ENCODE measurements around the gene ARID2. TPM values are rescaled to one million over a fixed set of nuclear protein-coding genes. Genes with fewer than 3 reads are reported as not detected.

Gene ARID2
- total RNA-seq, 1 donor from 2014 or later, result 41.8 TPM

GRCh38 chr12:45852508-45852907, 123.0 kb downstream of the ARID2 start:
- DNase-seq (ENCODE audit: low read depth), result no peak

GRCh38 chr12:45853550-45853949, 124.0 kb downstream of the ARID2 start:
- no peak for DNase-seq (ENCODE audit: low read depth)

- no peak for DNase-seq (ENCODE audit: low read depth)
Observed at GRCh38 chr12:45863332-45863731, 133.8 kb downstream of the ARID2 start.

GRCh38 chr12:45866299-45866698, 136.8 kb downstream of the ARID2 start:
- DNase-seq (ENCODE audit: low read depth), result no peak

- DNase-seq (ENCODE audit: low read depth), result no peak
Observed at GRCh38 chr12:45872446-45872845, 142.9 kb downstream of the ARID2 start.

- DNase-seq (ENCODE audit: low read depth), result no peak
Observed at GRCh38 chr12:45877069-45877468, 147.6 kb downstream of the ARID2 start.

GRCh38 chr12:45878630-45879255, 149.2 kb downstream of the ARID2 start:
- DNase-seq (ENCODE audit: low read depth), result no peak

- no peak for DNase-seq (ENCODE audit: low read depth)
Observed at GRCh38 chr12:45879363-45879895, 149.9 kb downstream of the ARID2 start.

GRCh38 chr12:45880533-45880932, 151.0 kb downstream of the ARID2 start:
- no peak for DNase-seq (ENCODE audit: low read depth)

GRCh38 chr12:45883187-45883586, 153.7 kb downstream of the ARID2 start:
- no peak for DNase-seq (ENCODE audit: low read depth)

- no peak for DNase-seq (ENCODE audit: low read depth)
Observed at GRCh38 chr12:45886685-45887084, 157.2 kb downstream of the ARID2 start.

GRCh38 chr12:45887544-45887943, 158.0 kb downstream of the ARID2 start:
- no peak for DNase-seq (ENCODE audit: low read depth)

- DNase-seq (ENCODE audit: low read depth), result no peak
Observed at GRCh38 chr12:45890276-45890675, 160.8 kb downstream of the ARID2 start.

GRCh38 chr12:45893240-45893639, 163.7 kb downstream of the ARID2 start:
- DNase-seq (ENCODE audit: low read depth), result peak; percentile 4

GRCh38 chr12:45895961-45896360, 166.5 kb downstream of the ARID2 start:
- DNase-seq (ENCODE audit: low read depth), result no peak

GRCh38 chr12:45898094-45898493, 168.6 kb downstream of the ARID2 start:
- no peak for DNase-seq (ENCODE audit: low read depth)

GRCh38 chr12:45907955-45908354, 178.4 kb downstream of the ARID2 start:
- no peak for DNase-seq (ENCODE audit: low read depth)

GRCh38 chr12:45909041-45909713, 179.7 kb downstream of the ARID2 start:
- DNase-seq (ENCODE audit: low read depth), result peak; percentile 4

- DNase-seq (ENCODE audit: low read depth), result no peak
Observed at GRCh38 chr12:45912774-45913173, 183.3 kb downstream of the ARID2 start.

GRCh38 chr12:45913631-45914030, 184.1 kb downstream of the ARID2 start:
- DNase-seq (ENCODE audit: low read depth), result no peak

GRCh38 chr12:45914090-45914489, 184.6 kb downstream of the ARID2 start:
- DNase-seq (ENCODE audit: low read depth), result peak; percentile 58

- no peak for DNase-seq (ENCODE audit: low read depth)
Observed at GRCh38 chr12:45915405-45915804, 185.9 kb downstream of the ARID2 start.

- DNase-seq (ENCODE audit: low read depth), result no peak
Observed at GRCh38 chr12:45918818-45919217, 189.3 kb downstream of the ARID2 start.
